Keratinocyte (primary cell): Measurements from ENCODE around the gene ETNK2. TPM values are rescaled to one million over a fixed set of nuclear protein-coding genes. Genes with fewer than 3 reads are reported as not detected.
A peak's percentile ranks its signal among the peaks of the same experiment; 100 is the strongest.

Source experiments
- DNase-seq: peaks from one replicate; pipeline ENCODE4 v3.0.0-alpha.2; 2011; ENCODE audit warnings: low read depth, missing footprints, low spot score
- FAIRE-seq: peaks from 2 replicates; lab custom pipeline; 2011; peaks lifted over from hg19 to GRCh38; lab: Jason Lieb, UNC
- H2AFZ ChIP-seq: 2 replicates; pipeline ENCODE4 v1.6.0; 2012; ENCODE audit warnings: low read length, control low read depth, inconsistent platforms; ENCODE audit not compliant: control insufficient read depth
- H3K27ac ChIP-seq: 2 replicates; pipeline ENCODE4 v1.5.1; 2011; ENCODE audit warnings: low read length; ENCODE audit not compliant: control insufficient read depth, insufficient read depth
- H3K27me3 ChIP-seq: 3 replicates; pipeline ENCODE4 v1.6.0; 2011; ENCODE audit warnings: low read length; ENCODE audit not compliant: control insufficient read depth, insufficient read depth; ENCODE audit errors: extremely low read depth
- H3K36me3 ChIP-seq, 2 experiments: 2 replicates in 1 of 2; 3 replicates in 1 of 2; pipeline ENCODE4 v1.5.1; 2011; ENCODE audit warnings: low read length in 2 of 2, mild to moderate bottlenecking in 1 of 2; ENCODE audit not compliant: control insufficient read depth in 2 of 2, insufficient read depth in 2 of 2; ENCODE audit errors: extremely low read depth in 1 of 2
- H3K4me1 ChIP-seq: 3 replicates; pipeline ENCODE4 v1.5.1; 2011; ENCODE audit warnings: low read length; ENCODE audit not compliant: control insufficient read depth, insufficient read depth; ENCODE audit errors: extremely low read depth
- H3K4me2 ChIP-seq: 3 replicates; pipeline ENCODE4 v1.6.0; 2011; ENCODE audit warnings: low read depth, low read length; ENCODE audit not compliant: control insufficient read depth, insufficient read depth; ENCODE audit errors: extremely low read depth
- H3K4me3 ChIP-seq, 3 experiments: fragments of 200-600 bp in 1 of 3; sonication (generic) in 1 of 3; 2 replicates in 2 of 3; 3 replicates in 1 of 3; pipeline ENCODE4 v1.5.1; 2011 to 2016; ENCODE audit warnings: low read length in 3 of 3, mild to moderate bottlenecking in 3 of 3, control low read depth in 2 of 3, inconsistent platforms in 1 of 3, low read depth in 1 of 3, mixed read lengths in 1 of 3, mixed run types in 1 of 3, moderate library complexity in 1 of 3; ENCODE audit not compliant: control insufficient read depth in 2 of 3, insufficient read depth in 2 of 3; ENCODE audit errors: extremely low read depth in 1 of 3
- H3K79me2 ChIP-seq: 2 replicates; pipeline ENCODE4 v1.6.0; 2012; ENCODE audit warnings: low read length; ENCODE audit not compliant: control insufficient read depth, insufficient read depth
- H3K9ac ChIP-seq: 3 replicates; pipeline ENCODE4 v1.6.0; 2011; ENCODE audit warnings: low read length; ENCODE audit not compliant: control insufficient read depth, insufficient read depth; ENCODE audit errors: extremely low read depth
- H3K9me1 ChIP-seq: 3 replicates; pipeline ENCODE4 v1.6.0; 2011; ENCODE audit warnings: low read length; ENCODE audit not compliant: control insufficient read depth, insufficient read depth; ENCODE audit errors: extremely low read depth
- H3K9me3 ChIP-seq: 2 replicates; pipeline ENCODE4 v1.5.1; 2012; ENCODE audit warnings: low read depth, low read length; ENCODE audit not compliant: control insufficient read depth
- H4K20me1 ChIP-seq: 3 replicates; pipeline ENCODE4 v1.6.0; 2011; ENCODE audit warnings: low read length; ENCODE audit not compliant: control insufficient read depth, insufficient read depth; ENCODE audit errors: extremely low read depth
- EZH2 ChIP-seq: IDR thresholded peaks from one replicate; pipeline ENCODE4 v1.6.1; 2012; ENCODE audit warnings: inconsistent platforms, mild to moderate bottlenecking, low read length, moderate library complexity
- dilution Hi-C: fragments of 300-500 bp; cut with MboI; formaldehyde crosslinking; loops from one replicate; pipeline ENCODE4 v1.7.0; 2020; ENCODE audit warnings: low sequenced_read_pairs; ENCODE audit not compliant: extremely low pct_ligation_motif_present
- polyA plus RNA-seq, 5 experiments: library from polyadenylated mRNA; depleted of rRNA in 3 of 5; stranded (reverse) in 3 of 5; stranded (forward) in 1 of 5; unstranded in 1 of 5; fragments of >200 nt; gene quantifications; 1 replicate in 1 of 5; 2 replicates in 3 of 5; 3 replicates in 1 of 5; pipeline versions ENCODE4 v1.2.1 to v1.2.3, GENCODE V29; 2011 to 2012; ENCODE audit warnings: missing spikeins in 2 of 5, low read depth in 1 of 5, low replicate concordance in 1 of 5
- TF ChIP-seq, protein P1 (sequence below), 3 experiments: IDR thresholded peaks in 1 of 3; conservative IDR thresholded peaks in 1 of 3; optimal IDR thresholded peaks in 1 of 3; 2 replicates in 2 of 3; 3 replicates in 1 of 3; pipeline versions ENCODE3 to v1.5.1; 2011; ENCODE audit warnings: low read length in 3 of 3, mild to moderate bottlenecking in 3 of 3, moderate library complexity in 2 of 3, control low read depth in 1 of 3, inconsistent platforms in 1 of 3; ENCODE audit not compliant: insufficient read depth in 2 of 3; ENCODE audit errors: extremely low read depth in 1 of 3

The ETNK2 gene
- polyA plus RNA-seq, 1 donor (not counting 4 experiments of a cell fraction or from before 2014, with no cell fraction given) = 18.4 TPM

DNA sequence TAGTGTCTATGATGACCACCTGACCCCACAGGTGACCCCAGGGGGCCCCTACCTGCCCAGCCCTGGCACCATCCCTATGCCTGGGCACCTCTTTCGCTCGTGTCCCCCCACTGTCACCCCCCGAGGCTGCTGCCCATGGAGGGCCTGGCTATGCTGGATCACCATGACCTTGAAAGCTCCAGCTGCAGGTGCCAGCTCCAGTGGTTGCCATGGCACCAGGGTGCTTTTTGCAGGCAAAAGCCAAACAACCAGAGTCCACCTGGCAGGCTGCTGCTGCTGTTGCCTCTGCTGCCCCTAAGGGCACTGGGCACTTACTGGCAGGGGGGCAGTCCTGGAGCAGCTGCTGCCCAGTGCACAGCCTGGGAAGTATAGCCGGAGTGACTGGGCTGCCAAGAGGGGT lies 21.7 kb downstream of the ETNK2 start:
- Histone ChIP-seq H3K79me2 (no peaks in the 10 kb centered on the region), H3K9me1 (no peaks in the 10 kb centered on the region), H2AFZ (no peak overlapping the region), H3K4me3 (peak overlapping the region in 1 of 3 experiments; percentile 3), H3K27me3 (no peaks in the 10 kb centered on the region), H3K27ac (no peak overlapping the region), H3K36me3 (no peaks in the 10 kb centered on the region), H4K20me1 (no peaks in the 10 kb centered on the region), H3K4me2 (no peak overlapping the region), H3K9ac (peak overlapping the region; percentile 2), H3K9me3 (no peaks in the 10 kb centered on the region), H3K4me1 (peaks cover 32% of the 10 kb centered on the region)
- dilution Hi-C loops = loop anchor here (25.0 kb wide), 1 partner anchor 268 kb away; the partner anchor contains the start of gene SNRPE
- no peak for TF ChIP-seq EZH2
- TF ChIP-seq, protein P1, sequence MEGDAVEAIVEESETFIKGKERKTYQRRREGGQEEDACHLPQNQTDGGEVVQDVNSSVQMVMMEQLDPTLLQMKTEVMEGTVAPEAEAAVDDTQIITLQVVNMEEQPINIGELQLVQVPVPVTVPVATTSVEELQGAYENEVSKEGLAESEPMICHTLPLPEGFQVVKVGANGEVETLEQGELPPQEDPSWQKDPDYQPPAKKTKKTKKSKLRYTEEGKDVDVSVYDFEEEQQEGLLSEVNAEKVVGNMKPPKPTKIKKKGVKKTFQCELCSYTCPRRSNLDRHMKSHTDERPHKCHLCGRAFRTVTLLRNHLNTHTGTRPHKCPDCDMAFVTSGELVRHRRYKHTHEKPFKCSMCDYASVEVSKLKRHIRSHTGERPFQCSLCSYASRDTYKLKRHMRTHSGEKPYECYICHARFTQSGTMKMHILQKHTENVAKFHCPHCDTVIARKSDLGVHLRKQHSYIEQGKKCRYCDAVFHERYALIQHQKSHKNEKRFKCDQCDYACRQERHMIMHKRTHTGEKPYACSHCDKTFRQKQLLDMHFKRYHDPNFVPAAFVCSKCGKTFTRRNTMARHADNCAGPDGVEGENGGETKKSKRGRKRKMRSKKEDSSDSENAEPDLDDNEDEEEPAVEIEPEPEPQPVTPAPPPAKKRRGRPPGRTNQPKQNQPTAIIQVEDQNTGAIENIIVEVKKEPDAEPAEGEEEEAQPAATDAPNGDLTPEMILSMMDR (optimal IDR thresholded peaks at IDR 0.05 in 1 of 3, IDR thresholded peaks at IDR 0.05 in 1 of 3, conservative IDR thresholded peaks at IDR 0.05 in 1 of 3; ENCODE audit: extremely low read depth in 1 of 3, insufficient read depth in 2 of 3, low read length in 3 of 3) = no peak
- no peak for DNase-seq
- FAIRE-seq = no peak

- Histone ChIP-seq H3K79me2 (no peaks in the 10 kb centered on the region), H3K36me3 (no peaks in the 10 kb centered on the region), H4K20me1 (no peaks in the 10 kb centered on the region), H3K4me3 (peak overlapping the region; percentile 11 to 71 (median 52)), H3K4me1 (peaks cover 32% of the 10 kb centered on the region), H3K9me1 (no peaks in the 10 kb centered on the region), H3K4me2 (peak overlapping the region; percentile 87), H2AFZ (peak overlapping the region; percentile 88), H3K27ac (peak overlapping the region; percentile 18), H3K9ac (peak overlapping the region; percentile 60), H3K27me3 (no peaks in the 10 kb centered on the region), H3K9me3 (no peaks in the 10 kb centered on the region)
- FAIRE-seq (peak; percentile 81), DNase-seq (no peak)
- dilution Hi-C loops = loop anchor here (25.0 kb wide), 1 partner anchor 267 kb away; the partner anchor contains the start of gene SNRPE
- TF ChIP-seq, protein P1 (optimal IDR thresholded peaks at IDR 0.05 in 1 of 3, IDR thresholded peaks at IDR 0.05 in 1 of 3, conservative IDR thresholded peaks at IDR 0.05 in 1 of 3; ENCODE audit: extremely low read depth in 1 of 3, insufficient read depth in 2 of 3, low read length in 3 of 3) = peak; percentile 54 to 97 (median 95)
- TF ChIP-seq EZH2 = no peak
These were observed 22.6 kb downstream of the ETNK2 start for GRCh38 chr1:204128964-204129896.
